IgD-negative memory B cell (primary cell): ENCODE results near the gene ZNF816. TPM values are rescaled to one million over a fixed set of nuclear protein-coding genes. Genes with fewer than 3 reads are reported as not detected.

Experiments used
- H3K27ac Mint-ChIP-seq, 3 donors: one replicate each; pipeline ENCODE4 v1.8.0; 2020 to 2022; ENCODE audit warnings: mild to moderate bottlenecking in 3 of 3, mixed read lengths in 3 of 3, moderate library complexity in 1 of 3
- H3K27me3 Mint-ChIP-seq: one replicate; pipeline ENCODE4 v1.8.0; 2021; ENCODE audit warnings: mixed read lengths
- H3K36me3 Mint-ChIP-seq: one replicate; pipeline ENCODE4 v1.8.0; 2020; ENCODE audit warnings: mild to moderate bottlenecking, mixed read lengths
- H3K4me1 Mint-ChIP-seq, 3 donors: one replicate each; pipeline ENCODE4 v1.8.0; 2020 to 2022; ENCODE audit warnings: mixed read lengths in 3 of 3, mild to moderate bottlenecking in 1 of 3
- H3K4me3 Mint-ChIP-seq, 4 donors: one replicate each; pipeline ENCODE4 v1.8.0; 2020 to 2022; ENCODE audit warnings: mild to moderate bottlenecking in 4 of 4, mixed read lengths in 4 of 4, moderate library complexity in 3 of 4
- H3K9me3 Mint-ChIP-seq, 3 donors: one replicate each; pipeline ENCODE4 v1.8.0; 2020 to 2021; ENCODE audit warnings: mixed read lengths in 3 of 3, mild to moderate bottlenecking in 1 of 3
- polyA plus RNA-seq: library from polyadenylated mRNA; unstranded; fragments of 300-500 nt; fragmentation: Illumina TruSeq; gene quantifications from one replicate; pipeline ENCODE4 v1.2.3, GENCODE V29; 2021

The ZNF816 gene
- 9.2 TPM for polyA plus RNA-seq

DNA sequence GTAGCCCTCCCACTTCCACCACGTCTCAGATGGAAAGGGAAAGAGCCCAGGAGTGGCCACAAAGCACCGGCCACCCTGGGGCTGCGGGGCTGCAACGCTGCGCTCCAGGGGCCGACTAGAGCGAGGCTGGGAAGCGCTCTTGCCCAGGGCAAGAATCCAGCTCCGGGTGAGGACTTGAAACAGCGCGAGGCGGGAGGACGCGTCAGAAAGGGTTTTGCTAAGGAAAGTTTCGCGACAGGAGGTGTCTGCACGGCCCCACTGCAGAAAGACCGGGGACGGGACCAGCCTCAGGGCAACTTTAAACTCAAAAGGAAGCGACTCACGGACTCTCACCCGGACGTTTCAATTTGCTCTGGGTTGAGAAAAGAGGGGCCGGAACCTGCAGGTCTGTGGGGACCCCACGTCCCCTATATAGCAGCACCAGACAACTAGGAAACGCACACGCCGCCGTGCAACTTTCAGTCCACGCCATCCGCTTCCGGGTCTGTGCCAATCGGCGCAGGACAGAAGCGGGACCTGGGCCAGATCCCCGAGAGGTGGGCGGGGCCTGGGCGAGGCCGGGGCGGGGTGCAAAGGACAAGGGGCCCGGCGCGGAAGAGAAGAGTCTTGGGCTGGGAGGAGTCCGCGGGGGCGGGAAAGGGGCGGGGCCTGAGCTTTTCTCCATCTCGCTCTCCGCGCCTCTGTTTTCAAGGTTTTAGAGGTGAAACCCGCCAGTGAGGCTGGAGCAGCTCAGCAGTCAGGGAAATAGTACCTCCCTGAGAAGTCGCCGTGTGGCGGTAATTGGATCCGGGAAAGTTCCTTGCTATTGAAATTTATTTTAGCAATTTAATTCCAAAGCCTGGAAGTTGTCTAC lies at the start of gene ZNF816:
ZNF816 (minus strand) TSS at position 488 of the 853 bp plus-strand sequence. CDS start 6,792 bp downstream, outside the sequence.
- H3K36me3 Mint-ChIP-seq, result peaks cover 7% of the 10 kb centered on the region
- peaks cover 8 to 27% (median 15%) of the 10 kb centered on the region in 3 donors for H3K9me3 Mint-ChIP-seq
- H3K4me1 Mint-ChIP-seq, result peaks cover 11 to 27% (median 20%) of the 10 kb centered on the region in 3 donors

DNA sequence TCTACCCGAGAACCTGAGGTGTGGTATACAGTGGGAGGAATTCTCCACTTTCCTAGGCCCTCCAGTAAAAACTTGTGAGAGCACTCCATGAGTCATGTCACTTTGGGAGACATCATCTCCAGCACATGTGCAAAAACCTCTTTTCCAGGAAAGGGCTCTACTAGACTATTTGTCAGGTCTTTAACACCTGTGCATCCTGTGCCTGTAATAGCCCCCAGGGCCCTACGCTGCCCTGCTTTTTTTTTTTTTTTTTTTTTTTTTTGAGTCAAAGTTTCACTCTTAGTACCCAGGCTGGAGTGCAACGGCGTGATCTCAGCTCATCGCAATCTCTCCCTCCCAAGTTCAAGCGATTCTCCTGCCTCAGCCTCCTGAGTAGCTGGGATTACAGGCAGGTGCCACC lies 49.3 kb upstream of the ZNF816 start:
- Mint-ChIP-seq H3K27me3 (peaks cover 2% of the 10 kb centered on the region), H3K27ac (no peak overlapping the region), H3K9me3 (peaks cover 4 to 11% (median 9%) of the 10 kb centered on the region in 3 donors), H3K4me1 (peaks cover 0 to 2% (median 0%) of the 10 kb centered on the region in 3 donors), H3K4me3 (no peak overlapping the region), H3K36me3 (peaks cover 2% of the 10 kb centered on the region)

More for the DNA sequence above, at the start of gene ZNF816:
- Mint-ChIP-seq H3K27me3 (no peaks in the 10 kb centered on the region), H3K4me3 (peak within 1 kb of the TSS; percentile 92 to 99 (median 94)), H3K27ac (peak within 1 kb of the TSS; percentile 54 to 96 (median 88))

DNA sequence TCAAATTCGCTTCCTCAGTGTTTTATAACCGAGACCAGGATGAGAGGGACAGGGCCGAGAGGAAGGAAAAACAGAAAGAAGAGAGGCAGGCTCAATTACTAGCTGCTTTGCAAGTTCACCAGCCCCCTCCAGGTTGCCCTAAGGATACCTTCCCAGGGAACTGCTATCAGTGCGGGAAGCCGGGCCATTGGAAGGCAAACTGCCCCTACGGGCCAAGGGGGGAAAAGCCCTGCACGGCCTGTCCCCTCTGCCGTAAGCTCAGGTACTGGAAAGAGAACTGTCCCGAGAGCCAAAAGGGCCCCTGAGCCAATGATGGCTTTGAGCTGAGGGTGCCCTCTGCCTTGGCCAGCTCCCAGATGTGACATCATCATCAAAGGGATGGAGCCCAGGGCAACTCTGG lies 47.8 kb upstream of the ZNF816 start:
- Mint-ChIP-seq H3K27me3 (no peaks in the 10 kb centered on the region), H3K36me3 (no peaks in the 10 kb centered on the region), H3K9me3 (peaks cover 4 to 11% (median 9%) of the 10 kb centered on the region in 3 donors), H3K4me1 (peaks cover 0 to 4% (median 0%) of the 10 kb centered on the region in 3 donors), H3K4me3 (no peak overlapping the region), H3K27ac (no peak overlapping the region)

DNA sequence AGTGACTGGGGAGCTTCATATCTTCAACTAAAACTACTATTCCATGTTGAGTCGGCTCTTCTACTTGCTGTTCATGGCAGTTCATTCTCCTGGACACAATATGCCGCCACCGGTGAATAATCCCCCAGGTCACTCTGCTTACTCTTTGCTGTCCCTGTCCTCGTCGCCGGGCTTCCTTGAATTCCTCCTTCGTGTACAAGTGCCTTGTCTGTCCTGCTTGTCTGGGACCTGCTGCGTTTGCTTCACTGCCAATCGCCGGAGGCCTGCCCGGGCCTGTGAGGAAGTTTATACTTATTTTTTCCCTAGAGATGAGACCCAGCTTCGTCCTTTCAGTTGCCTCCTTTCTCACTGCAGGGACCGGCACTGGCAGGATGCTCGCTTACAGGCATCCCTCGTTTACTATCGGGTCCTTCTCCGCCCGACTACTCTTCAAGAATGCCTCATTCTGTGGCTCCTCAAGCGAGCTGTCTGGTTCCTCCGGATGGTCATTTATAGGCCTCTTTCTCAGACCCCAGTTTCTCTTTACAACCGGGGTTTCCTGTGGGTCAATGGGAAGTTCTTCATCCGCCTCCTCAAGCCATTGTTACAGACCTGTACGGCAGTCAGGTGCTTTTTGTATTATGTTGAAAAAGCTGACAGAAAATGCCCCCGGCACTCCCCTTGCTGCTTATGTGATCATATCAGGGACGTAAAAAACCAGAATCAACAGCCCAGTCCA lies 45.5 kb upstream of the ZNF816 start:
- Mint-ChIP-seq H3K27ac (no peak overlapping the region), H3K27me3 (no peaks in the 10 kb centered on the region), H3K36me3 (no peaks in the 10 kb centered on the region), H3K4me1 (peaks cover 0 to 4% (median 0%) of the 10 kb centered on the region in 3 donors), H3K9me3 (peaks cover 5 to 10% (median 8%) of the 10 kb centered on the region in 3 donors), H3K4me3 (peak overlapping the region in 2 of 4 donors; percentile 46 to 74)

DNA sequence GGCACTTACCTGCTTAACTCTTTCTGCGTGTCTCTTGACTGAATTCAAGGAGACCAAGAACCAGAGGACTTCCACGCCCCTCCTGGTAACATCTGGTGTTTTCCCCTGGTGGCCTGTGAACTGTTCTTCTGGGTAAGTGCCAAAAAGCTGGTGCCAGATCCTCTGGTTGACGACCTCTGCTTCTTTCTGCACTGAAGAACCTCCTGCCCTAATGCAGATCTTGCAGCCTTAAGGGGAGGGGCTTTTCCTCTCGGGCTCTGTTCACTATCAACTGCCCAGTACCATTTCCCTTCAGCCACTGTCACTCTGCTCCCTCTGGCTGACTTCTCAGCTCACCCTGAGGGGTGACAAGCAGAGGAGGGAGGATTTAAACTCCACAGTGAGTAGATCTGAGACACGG lies 44.9 kb upstream of the ZNF816 start:
- peaks cover 6 to 10% (median 8%) of the 10 kb centered on the region in 3 donors for H3K9me3 Mint-ChIP-seq
- H3K27me3 Mint-ChIP-seq, result no peaks in the 10 kb centered on the region
- H3K27ac Mint-ChIP-seq, result peak overlapping the region in 1 of 3 donors; percentile 16
- H3K36me3 Mint-ChIP-seq, result no peaks in the 10 kb centered on the region
- peak overlapping the region in 3 of 4 donors; percentile 12 to 76 (median 24) for H3K4me3 Mint-ChIP-seq
- peaks cover 0 to 4% (median 0%) of the 10 kb centered on the region in 3 donors for H3K4me1 Mint-ChIP-seq

DNA sequence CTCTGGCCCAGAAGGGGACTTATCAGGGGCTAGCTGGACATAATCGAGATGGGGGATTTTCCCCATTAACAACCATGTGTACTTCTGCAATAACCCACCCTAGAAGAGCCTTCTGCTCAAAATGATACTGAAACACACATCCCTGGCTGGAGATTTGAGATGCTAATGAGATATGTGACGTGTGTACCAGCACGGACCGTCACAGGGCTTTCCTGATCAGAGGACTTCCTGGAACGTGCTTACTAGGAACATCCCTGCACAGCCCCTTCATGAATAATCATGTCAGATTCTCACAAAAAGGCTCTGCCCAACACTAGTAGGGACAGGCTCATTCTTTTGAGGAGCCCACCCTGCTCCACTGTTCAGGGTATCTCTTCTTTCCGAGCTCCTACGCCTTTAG lies 44.5 kb upstream of the ZNF816 start:
- Mint-ChIP-seq H3K4me1 (peaks cover 0 to 4% (median 0%) of the 10 kb centered on the region in 3 donors), H3K9me3 (peaks cover 8 to 10% (median 8%) of the 10 kb centered on the region in 3 donors), H3K27ac (peak overlapping the region in 1 of 3 donors; percentile 16), H3K36me3 (no peaks in the 10 kb centered on the region), H3K4me3 (peak overlapping the region in 3 of 4 donors; percentile 12 to 76 (median 24)), H3K27me3 (no peaks in the 10 kb centered on the region)

DNA sequence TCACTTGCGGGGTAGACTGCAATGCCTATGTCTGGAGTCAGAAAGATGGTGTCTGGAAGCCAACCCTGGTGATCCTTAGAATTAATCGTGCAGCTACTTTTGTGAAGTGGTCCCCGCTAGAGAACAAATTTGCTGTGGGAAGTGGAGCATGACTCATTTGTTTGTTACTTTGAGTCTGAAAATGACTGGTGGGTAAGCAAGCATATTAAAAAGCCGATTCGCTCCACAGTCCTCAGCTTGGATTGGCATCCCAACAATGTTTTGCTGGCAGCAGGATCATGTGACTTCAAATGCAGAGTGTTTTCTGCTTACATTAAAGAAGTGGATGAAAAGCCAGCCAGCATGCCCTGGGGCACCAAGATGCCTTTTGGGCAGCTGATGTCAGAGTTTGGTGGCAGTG lies 41.6 kb upstream of the ZNF816 start:
- Mint-ChIP-seq H3K36me3 (no peaks in the 10 kb centered on the region), H3K4me1 (peaks cover 0 to 4% (median 0%) of the 10 kb centered on the region in 3 donors), H3K9me3 (peaks cover 5 to 14% (median 8%) of the 10 kb centered on the region in 3 donors), H3K27me3 (no peaks in the 10 kb centered on the region), H3K27ac (no peak overlapping the region), H3K4me3 (no peak overlapping the region)

DNA sequence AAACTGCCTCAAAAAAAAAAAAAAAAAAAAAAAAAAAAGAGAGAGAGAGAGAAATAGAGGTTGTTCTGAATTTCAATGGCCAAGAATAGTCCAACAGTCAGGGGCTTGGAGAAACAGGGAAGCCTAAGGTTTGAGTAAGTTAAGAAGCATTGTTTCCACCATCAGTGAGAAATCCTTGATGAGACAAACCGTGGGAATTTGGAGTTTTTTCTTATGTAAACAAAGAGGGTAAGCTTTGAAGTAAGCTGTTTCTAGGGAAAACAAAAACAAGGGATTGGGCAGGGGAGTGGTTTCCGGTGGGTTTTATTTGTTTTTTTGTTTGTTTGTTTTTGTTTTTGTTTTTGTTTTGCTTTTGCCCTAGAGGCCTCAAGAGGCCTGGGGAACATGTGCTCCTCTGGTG lies 39.8 kb upstream of the ZNF816 start:
- no peaks in the 10 kb centered on the region for H3K36me3 Mint-ChIP-seq
- peaks cover 0 to 15% (median 5%) of the 10 kb centered on the region in 3 donors for H3K9me3 Mint-ChIP-seq
- H3K27me3 Mint-ChIP-seq, result peaks cover 2% of the 10 kb centered on the region
- H3K27ac Mint-ChIP-seq, result no peak overlapping the region
- H3K4me3 Mint-ChIP-seq, result no peak overlapping the region
- peaks cover 0 to 4% (median 0%) of the 10 kb centered on the region in 3 donors for H3K4me1 Mint-ChIP-seq

DNA sequence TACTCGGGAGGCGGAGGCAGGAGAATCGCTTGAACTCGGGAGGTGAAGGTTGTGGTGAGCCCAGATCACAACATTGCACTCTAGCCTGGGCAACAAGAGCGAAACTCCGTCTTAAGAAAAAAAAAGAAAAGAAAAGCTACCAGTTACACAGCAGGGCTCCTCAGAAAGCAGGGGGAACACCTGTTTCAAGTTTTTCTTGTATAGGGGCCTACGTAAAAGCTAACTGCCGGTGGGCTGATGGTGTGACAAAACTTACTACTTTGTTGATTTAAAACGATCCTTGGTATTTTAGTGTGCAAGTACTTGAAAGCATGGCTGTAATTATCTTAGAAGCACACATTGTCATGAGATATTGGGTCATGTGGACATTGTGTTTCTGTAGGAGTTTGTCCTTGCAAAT lies 35.3 kb upstream of the ZNF816 start:
- Mint-ChIP-seq H3K36me3 (peaks cover 3% of the 10 kb centered on the region), H3K4me1 (peaks cover 0 to 5% (median 0%) of the 10 kb centered on the region in 3 donors), H3K4me3 (peak overlapping the region in 1 of 4 donors; percentile 28), H3K27ac (no peak overlapping the region), H3K27me3 (peaks cover 4% of the 10 kb centered on the region), H3K9me3 (peaks cover 2 to 15% (median 9%) of the 10 kb centered on the region in 3 donors)

DNA sequence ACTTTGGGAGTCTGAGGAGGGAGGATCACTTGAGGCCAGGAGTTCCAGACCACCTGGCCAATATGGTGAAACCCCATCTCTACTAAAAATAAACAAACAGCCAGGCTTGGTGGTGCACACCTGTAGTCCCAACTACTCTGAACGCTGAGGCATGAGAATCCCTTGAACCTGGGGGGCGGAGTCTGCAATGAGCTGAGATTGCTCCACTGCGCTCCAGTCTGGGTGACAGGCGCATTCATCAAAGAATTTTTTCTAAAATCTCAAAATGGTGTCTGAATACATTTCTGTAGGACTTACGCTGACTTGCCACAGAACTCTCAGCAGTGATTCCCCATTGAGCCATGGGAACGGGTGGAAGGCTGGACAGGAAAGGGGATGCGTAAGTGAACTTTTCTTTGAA lies 33.0 kb upstream of the ZNF816 start:
- peaks cover 11% of the 10 kb centered on the region for H3K27me3 Mint-ChIP-seq
- H3K36me3 Mint-ChIP-seq, result peaks cover 3% of the 10 kb centered on the region
- peaks cover 1 to 5% (median 2%) of the 10 kb centered on the region in 3 donors for H3K4me1 Mint-ChIP-seq
- H3K4me3 Mint-ChIP-seq, result peak overlapping the region in 1 of 4 donors; percentile 41
- peaks cover 5 to 15% (median 9%) of the 10 kb centered on the region in 3 donors for H3K9me3 Mint-ChIP-seq
- no peak overlapping the region for H3K27ac Mint-ChIP-seq

DNA sequence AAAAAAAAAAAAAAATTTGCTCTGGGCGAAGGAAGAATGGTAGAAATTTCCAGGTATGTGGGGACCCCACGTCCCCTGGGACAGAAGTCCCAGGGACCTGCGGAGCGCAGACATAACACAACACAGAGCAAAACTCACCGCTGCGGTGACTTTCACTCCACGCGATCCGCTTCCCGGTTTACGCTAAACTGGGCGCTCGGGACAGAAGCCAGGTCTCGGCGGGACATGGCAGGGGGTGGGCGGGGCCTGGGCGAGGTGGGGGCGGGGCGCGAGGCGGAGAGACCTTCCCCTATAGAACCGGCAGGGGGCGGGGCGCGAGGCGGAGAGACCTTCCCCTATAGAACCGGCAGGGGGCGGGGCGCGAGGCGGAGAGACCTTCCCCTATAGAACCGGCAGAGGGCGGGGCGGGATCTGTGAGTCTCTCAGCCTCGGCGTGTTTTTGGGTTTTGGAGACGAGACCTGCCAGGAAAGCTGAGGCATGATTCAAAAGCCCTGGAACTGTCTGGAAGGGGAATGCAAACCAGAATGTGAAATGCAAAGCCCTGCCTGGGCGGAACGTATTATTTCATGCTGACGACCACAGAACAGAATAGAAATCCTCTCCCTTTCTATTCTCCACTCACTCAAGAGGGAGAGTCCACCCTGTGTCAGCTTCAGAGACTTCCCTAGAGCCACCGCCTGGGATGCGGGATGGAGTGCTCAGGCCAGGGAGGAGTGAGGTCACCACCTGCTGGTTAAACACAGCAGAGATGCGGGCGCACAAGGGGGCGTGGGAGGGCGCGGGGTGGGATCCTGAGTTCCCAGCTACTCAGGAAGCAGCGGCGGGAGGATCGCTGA lies 30.9 kb upstream of the ZNF816 start:
- Mint-ChIP-seq H3K4me3 (peak overlapping the region; percentile 60 to 91 (median 76)), H3K4me1 (peaks cover 1 to 5% (median 2%) of the 10 kb centered on the region in 3 donors), H3K27ac (no peak overlapping the region), H3K27me3 (peaks cover 12% of the 10 kb centered on the region), H3K9me3 (peaks cover 7 to 12% (median 9%) of the 10 kb centered on the region in 3 donors), H3K36me3 (peaks cover 3% of the 10 kb centered on the region)

DNA sequence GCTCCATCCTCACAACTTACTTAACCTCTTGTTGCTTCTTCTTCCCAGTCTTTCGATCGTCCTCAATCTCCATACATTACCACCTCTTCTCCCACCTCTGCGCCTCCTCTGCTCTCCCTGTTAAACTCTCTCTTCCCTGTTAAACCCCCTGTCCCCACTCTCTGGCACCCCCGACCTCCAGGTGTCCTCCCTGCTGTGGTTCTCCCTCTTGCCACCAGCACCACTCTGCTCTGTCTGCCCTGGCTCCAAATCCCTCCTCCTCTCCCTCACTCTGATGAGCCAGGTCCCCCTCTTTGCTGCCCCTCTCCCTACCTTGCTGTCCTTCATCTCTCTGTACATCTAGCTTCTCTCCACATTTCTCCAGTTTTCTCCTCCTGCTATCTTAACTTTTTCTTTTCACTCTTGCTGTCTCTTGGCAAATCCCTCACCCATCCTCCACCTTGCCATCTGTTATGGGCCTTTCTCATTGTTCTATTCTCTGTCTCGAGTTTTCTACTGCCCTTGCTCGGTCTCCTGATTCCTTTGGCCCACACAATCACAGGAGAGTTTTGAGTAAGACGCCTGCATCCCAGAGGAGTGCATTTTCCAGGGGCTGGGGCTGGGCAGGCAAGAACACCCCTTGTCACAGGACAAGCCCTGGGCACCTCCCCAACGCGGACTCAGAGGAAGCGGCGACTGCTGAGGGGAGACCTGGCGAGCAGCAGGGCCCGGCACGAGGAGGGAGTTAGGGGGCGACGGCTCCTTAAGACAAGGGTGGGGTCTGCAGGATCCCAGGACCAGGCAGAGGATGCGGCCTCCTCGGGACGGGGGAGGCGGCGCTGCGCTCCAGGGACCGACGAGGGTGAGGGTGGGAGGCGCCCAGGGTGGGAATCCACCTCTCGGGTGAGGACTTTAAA lies 29.7 kb upstream of the ZNF816 start:
- H3K4me1 Mint-ChIP-seq, result peaks cover 1 to 5% (median 2%) of the 10 kb centered on the region in 3 donors
- H3K27ac Mint-ChIP-seq, result peak overlapping the region in 1 of 3 donors; percentile 2
- H3K27me3 Mint-ChIP-seq, result peaks cover 12% of the 10 kb centered on the region

DNA sequence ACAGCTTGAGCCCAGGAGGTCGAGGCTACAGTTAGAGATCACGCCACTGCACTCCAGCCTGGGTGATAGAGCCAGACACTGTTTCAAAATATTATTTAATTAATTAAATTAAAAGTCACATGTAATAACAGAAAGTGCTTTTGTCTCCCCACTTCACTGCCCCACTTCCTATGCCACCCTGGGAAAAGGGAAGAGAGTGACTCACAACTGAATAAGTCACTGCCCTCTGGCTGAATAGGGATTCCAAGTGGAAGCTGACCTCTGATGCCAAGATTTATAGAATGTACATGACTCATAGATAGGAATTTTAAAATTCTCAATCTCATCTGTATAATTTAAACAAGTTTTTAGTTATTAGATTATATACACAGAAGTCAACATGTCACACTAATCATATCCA lies 28.8 kb upstream of the ZNF816 start:
- Mint-ChIP-seq H3K36me3 (peaks cover 3% of the 10 kb centered on the region), H3K27me3 (peaks cover 12% of the 10 kb centered on the region), H3K4me3 (peak overlapping the region in 1 of 4 donors; percentile 68), H3K9me3 (peaks cover 10 to 18% (median 11%) of the 10 kb centered on the region in 3 donors), H3K27ac (no peak overlapping the region), H3K4me1 (peaks cover 1 to 5% (median 2%) of the 10 kb centered on the region in 3 donors)

More for the DNA sequence above, 29.7 kb upstream of the ZNF816 start:
- H3K9me3 Mint-ChIP-seq, result peaks cover 7 to 11% (median 9%) of the 10 kb centered on the region in 3 donors
- peaks cover 3% of the 10 kb centered on the region for H3K36me3 Mint-ChIP-seq
- peak overlapping the region; percentile 47 to 72 (median 58) for H3K4me3 Mint-ChIP-seq
